NCI-H460 (cell line): ENCODE results near the gene COPS2. TPM values are rescaled to one million over a fixed set of nuclear protein-coding genes. Genes with fewer than 3 reads are reported as not detected.
"Not testable (repeated sequence)": the region's sequence is repeated elsewhere in the genome, so short reads cannot be mapped to it uniquely, and the experiment has no call there.

Experiments used
- DNase-seq: peaks from one replicate; pipeline ENCODE4 v3.0.0-alpha.2; 2016; ENCODE audit warnings: low read depth; ENCODE audit errors: extremely low read depth
- polyA plus RNA-seq: library from polyadenylated mRNA; depleted of rRNA; stranded (reverse); fragments of >200 nt; gene quantifications from 2 replicates; pipeline ENCODE4 v1.2.3, GENCODE V29; 2014; cell fraction: nucleus; rRNA removed
- total RNA-seq: library from RNA; depleted of rRNA; stranded (reverse); fragments of >200 nt; shearing (Covaris generic); gene quantifications from 2 replicates; pipeline ENCODE4 v1.2.3, GENCODE V29; 2014; rRNA removed

Gene COPS2
- total RNA-seq = 93.4 and 102 TPM in 2 replicates
- 33.1 and 51.6 TPM in 2 replicates for polyA plus RNA-seq

DNA sequence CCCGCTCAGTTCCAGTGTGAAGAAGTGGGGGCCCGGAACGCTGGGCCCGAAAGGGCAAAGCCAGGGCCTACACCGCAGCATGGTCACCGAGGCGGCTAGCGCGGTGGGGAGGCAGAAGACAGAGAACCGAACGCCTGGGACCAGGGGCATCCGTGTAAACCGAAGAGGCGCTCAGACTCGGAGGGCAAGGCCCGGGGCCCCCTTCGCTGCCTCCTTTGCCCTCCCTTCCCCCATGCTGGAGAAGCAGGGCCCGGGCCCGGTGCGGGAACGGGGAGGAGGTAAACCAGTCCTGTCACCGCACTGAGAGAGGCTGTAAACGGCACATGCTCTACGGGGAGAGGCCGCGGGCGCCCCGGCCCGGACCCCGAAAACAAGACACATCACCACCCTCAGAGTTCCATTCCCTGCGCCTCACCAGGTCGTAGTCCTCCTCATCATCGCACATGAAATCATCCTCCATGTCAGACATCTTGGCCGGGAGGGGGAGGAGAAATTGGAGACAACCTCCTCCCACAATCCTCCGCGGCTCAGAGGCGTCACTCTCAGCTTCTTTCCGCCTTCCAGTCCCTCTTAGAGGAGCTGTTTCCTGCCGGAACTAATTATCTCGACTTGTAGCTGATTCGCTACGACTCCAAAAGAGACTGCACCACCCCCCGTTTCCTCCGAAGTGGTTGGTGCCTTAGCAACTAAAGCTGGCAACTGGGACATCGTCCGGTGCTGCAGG, at the start of gene COPS2:
Gene COPS2, minus strand, starts transcription at position 490 of the 724 bp plus-strand sequence. Its CDS starts 21 bp downstream, at position 469.
- DNase-seq = peak; percentile 97

DNA sequence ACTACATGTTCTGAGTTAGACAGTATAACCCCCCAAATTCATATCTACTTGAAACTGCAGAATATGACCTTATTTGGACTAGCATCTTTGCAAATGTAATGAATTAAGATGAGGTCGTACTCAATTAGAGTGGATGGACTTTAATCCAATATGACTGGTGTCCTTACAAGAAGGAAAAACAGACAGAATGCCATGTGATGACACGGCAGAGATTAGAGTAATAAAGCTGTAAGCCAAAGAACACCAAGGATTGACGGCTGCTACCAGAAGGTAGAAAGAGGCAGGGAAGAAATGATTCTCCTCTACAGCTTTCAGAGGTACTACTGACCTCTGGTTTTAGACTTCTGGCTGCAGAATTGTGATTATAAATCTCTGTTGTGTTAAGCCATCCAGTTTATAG, 44.9 kb upstream of the COPS2 start:
- no peak for DNase-seq

DNA sequence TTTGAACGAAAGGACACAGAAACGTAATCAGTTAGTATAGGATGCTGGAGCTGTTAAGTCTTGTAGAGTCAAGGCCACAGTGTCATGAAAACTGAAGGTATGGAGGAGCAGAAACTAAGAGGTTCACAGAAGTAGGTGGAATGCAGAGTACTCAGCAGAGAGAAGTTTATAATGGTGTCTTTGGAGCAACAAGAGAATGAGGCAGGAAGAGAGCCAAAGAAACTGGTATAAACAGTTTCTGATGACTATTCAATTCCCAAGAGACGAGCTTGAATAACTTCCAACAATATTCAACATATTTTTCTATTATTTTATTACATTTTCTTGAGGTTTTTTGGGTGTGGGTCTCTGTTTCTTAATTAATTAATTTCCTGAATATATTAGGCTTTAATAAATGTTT, 44.3 kb upstream of the COPS2 start:
- no peak for DNase-seq

DNA sequence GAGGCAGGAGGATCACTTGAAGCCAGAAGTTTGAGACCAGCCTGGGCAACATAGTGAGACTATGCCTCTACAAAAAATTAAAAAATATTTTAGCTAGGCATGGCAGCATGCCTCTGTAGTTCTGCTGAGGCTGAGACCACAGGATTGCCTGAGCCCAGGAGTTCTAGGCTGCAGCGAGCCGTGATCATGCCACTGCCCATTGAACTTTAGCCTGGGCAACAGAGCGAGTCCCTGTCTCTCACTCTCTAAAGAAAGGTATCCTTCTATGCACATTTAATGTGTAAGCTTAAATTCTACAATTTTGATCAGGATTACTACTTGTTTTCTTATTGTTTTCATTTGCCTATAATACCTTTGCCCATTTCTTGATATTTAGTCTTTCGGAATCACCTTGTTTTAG, 41.5 kb upstream of the COPS2 start:
- no peak for DNase-seq

DNA sequence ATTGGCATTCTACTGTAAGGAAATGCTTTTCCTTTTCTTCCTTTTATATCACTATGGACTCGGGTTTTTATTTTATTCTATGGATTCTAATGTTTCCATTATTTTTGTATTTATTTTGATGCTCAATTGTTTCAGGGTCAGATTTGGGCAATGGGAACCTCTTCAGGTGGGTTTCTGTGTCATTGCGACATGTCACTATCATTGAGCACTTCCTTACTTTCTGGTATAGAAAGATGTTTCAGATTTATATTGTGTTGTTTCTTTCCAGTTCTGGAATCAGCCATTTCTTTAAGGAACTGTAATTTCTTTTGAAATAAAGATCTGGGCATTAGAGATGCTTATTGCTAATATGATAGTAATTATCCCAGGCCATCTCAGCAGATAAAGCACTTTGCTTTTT, 36.5 kb upstream of the COPS2 start:
- DNase-seq = no peak

DNA sequence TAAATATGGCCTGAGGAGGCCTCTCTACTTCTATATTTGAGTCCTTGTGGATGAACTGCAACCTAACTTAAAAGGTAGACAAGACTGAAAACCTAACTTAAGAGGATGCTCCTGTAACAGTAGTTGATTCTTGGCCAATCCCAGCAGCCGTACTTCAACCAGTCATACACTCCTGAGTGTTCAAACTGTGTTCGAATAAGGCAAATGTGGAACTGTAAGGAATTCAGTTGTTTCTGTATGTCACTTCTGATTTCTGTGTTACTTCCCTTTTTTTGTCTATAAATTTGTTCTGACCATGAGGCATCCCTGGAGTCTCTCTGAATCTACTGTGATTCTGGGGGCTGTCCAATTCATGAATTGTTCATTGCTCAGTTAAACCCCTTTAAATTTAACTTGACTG, 35.2 kb upstream of the COPS2 start:
- DNase-seq = no peak

DNA sequence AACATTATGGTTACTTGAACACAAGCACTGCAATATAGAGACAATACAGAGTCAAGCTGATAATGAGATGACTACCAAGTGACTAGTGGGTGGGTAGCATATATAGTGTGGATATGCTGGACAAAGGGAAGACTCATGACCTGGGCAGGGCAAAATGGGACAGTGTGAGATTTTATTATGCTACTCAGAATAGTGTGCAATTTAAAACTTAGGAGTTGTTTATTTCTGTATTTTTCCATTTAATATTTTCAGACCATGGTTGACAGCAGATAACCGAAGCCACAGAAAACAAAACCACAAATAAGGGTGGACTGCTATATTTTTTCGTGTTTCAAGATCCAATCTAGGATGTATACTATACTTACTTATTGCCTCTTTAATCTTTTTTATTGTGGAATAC, 34.2 kb upstream of the COPS2 start:
- DNase-seq = no peak

DNA sequence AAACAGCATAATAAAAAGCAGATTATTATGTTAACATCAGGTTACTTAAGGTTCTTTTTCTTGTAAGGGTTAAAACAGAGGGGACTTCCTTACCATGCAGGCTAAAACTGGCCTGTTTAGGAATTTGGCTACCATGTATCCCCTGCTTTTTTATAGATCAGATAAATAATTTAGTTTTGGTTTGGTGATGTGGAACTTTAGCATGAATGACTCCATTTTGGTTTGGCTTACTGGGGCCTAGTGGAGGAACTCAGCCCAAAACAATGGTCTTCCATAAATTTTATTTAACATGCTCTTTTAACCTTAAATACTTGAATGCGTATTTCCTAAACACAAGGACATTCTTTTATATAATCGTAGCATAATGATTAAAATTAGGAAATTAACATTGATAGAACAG, 33.5 kb upstream of the COPS2 start:
- DNase-seq = no peak

DNA sequence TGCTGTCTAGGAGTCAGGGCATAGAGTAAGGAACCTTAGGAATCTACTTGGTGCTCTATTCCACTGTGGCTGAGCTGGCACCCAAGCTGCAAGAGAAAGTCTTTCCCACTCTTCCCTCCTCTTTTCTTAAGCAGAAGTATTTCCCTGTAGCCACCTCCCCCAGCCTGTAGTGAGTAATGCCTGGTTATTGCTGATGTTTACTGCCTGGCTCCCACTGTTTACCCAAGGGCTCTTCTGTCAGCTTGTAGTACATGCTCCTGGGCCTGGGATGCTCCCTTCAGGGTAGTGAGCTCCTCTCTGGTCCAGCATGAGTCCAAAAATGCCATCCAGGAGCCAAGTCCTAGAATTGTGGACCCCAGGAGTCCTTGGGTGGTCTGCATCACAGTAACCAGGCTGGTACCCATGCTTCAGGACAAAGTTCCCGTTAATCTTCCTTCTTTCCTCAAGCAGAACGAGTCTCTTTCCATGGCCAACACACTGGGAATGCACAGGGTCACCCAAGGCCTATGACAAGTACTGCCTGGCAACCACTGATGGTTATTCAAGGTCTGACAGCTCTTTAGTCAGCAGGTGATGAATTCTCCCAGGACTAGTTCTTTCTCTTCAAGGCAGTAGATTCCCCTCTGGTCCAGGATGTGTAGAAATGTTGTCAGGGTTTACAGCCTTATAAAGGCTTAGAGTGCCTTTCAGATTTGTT, 32.3 kb upstream of the COPS2 start:
- DNase-seq = no peak

DNA sequence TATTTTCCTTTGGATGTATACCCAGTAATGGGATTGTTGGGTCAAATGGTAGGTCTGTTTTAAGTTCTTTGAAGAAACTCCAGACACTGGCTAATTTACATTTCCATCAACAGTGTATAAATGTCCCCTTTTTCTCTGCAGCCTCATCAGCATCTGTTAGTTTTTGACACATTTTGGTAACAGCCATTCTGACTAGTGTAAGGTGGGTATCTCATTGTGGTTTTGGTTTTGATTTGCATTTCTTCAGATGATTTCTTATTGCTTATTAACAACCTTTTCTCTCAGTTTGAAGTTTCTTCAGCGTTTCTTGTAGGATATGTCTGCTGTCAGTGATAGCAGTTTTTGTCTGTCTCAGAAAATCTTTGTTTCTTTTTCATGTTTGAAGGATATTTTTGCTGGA, 30.1 kb upstream of the COPS2 start:
- DNase-seq = no peak

DNA sequence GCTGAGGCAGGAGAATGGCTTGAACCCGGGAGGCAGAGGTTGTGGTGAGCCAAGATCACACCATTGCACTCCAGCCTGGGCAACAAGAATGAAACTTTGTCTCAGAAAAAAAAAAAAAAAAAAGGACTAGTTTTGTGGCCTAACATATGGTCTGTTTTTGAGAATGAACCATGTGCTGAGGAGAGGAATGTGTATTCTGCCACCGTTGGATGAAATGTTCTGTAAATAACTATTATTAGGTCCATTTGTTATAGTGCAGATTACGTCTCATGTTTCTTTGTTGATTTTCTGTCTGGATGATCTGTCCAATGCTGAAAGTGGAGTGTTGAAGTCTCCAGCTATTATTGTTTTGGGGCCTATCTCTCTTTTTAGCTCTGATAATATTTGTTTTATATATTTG, 28.3 kb upstream of the COPS2 start:
- DNase-seq = not testable (repeated sequence)

DNA sequence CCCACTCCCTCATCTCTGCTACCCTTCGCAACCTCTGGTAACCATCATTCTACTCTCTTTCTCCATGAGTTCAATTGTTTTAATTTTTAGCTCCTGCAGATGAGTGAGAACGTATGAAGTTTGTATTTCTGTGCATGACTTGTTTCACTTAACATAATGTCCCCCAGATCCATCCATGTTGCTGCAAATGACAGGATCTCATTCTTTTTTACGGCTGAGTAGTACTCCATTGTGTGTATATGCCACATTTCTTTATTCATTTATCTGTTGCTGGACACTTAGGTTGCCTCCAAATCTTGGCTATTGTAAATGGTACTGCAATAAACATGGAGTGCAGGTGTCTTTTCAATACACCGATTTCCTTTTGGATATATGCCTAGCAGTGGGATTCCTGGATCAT, 26.7 kb upstream of the COPS2 start:
- no peak for DNase-seq

DNA sequence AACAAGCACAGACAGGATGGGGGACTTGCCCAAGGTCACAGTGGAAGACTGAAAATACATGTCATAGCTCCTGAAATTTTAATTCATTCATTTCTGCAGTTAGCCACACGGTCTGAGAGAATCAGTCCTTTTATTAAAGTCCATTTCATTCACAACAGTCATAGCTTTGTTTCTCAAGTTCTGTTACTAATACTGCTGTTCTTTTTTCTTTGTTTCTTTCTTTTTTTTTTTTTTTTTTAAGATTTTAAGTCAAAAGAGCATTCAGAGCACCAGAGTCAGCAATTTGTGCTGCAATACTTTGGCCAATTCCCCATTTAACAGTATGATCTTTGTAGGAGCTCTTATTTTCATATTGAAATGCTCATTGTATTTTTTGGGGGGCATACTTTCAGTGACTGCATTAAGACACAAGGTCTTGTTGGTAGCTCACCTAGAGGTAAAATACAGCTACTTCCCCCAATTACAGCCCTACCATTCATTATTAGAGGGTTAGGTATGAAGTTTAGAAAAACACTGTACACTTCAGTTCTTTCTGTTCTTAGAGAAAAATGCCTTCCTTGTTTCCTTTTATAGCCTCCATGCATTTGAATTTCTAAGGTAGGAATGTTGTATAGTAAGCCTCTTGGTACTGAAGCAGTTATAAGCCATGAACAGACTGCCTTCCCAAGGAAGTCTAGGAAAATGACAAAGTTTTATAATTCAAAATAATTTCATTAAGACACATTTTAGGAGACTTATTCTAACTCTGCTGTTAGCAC, 24.2 kb upstream of the COPS2 start:
- DNase-seq = no peak

DNA sequence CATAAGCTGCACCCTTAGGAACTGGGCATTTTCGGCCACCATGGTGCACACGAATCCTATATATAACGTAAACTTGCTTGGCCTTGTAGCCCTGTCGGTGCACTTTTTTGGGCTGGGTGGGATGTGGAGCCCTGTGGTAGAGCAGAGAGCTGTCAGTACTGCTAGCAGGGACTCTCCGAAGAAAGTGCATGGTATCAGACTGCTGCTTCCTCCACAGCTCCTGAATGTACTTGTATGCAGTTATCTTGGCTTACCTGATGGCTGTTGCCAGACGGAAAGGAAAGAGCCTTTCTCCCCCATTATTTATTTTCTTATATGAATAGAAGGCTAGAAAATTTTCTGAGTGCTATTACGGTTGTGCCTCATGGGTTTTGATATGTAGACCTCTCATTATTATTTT, 23.1 kb upstream of the COPS2 start:
- no peak for DNase-seq

DNA sequence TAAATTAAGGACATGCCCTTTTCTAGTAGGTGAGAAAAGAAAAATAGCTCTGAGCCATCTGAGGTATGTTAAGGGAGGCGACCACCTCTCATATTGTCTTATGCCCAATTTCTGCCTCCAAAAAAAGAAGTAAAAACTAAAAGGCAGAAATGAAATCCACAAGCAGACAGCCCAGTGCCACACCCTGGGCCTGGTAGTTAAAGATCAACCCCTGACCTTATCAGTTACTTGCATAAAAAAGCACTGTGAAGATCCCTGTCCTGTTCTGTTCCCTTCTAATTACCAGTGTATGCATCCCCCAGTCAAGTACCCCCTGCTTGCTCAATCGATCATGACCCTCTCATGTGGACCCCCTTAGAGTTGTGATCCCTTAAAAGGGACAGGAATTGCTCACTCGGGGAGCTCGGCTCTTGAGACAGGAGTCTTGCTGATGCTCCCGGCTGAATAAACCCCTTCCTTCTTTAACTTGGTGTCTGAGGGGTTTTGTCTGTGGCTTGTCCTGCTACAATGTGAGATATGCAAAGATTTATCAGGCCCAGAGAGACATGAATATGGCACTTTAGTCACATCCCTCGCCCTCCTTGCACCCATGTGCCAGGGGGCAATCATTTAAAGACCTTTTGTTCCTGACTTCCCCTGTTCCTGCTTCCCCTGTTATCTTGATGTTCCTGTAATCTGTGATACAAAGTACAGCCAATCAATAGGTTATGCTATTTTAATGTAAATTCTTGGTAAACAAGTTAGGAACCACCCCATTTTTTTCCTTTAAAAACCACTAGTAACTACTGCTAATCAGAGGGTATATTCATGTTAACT, 20.4 kb upstream of the COPS2 start:
- not testable (repeated sequence) for DNase-seq

DNA sequence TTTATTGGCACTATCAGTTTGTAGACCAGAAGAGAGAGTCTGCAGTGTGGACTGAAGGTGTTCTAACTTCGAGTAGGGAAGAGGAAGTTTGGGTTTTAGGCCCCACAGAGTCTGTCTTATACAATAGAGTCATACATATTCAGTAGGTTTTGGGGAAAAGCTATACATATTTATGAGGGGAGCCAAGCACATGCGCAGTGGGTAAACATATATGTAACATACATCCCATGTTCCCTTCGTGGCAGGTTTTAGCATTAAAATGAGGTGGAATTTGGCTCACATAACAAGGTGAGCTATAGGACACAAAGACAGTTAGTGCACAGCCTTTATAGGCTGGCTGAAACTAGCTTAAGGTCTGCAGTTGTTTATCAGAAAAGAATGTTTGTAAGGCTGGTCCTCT, 19.5 kb upstream of the COPS2 start:
- DNase-seq = no peak

DNA sequence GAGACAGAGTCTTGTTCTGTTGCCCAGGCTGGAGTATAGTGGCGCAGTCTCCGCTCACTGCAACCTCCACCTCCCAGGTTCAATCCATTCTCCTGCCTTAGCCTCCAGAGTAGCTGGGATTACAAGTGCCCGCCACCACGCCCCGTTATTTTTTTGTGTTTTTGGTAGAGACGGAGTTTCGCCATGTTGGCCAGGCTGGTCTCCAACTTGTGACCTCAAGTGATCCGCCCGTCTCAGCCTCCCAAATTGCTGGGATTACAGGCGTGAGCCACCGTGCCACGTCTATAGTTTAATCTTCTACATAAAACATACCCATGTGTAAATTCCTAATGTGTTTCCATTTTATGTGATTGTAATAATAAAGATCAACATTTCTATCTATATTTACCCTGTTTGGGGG, 16.4 kb upstream of the COPS2 start:
- DNase-seq = no peak

DNA sequence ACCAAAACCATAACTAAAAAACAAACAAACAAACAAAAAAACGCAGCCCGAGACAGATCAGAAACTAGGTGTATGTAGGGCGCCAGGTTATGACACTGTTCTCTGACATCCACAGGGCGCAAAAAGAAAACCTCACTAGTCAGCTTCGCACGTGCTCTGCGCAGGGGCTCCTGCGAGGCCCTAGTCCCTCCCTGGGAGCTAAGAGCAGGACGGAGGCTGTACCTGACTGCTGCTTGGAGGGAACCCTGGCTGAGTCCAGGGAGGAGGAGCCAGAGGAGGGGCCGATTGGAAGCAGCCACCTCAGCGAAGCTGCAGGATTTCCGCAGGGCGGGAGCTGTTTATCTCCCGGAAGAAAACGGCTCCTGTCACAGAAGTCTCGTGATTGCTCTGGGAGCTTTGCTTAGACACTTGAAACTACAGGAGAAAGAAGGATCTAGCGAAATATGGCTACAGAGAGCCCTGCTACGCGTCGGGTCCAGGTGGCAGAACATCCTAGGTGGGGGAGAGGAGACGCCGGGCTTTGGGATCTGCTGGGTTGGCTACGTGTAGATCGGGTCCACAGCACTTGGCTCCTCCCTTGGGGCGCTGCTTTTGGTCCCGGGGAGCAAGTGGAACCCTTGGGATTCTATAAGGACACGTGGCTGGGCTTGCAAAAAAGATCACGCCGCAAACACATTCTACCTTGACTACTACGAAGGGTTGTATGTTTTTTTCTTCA, 14.6 kb upstream of the COPS2 start, which contains the start of gene GALK2:
Gene GALK2, plus strand, starts transcription at position 368 of the 718 bp plus-strand sequence. Its CDS starts 76 bp downstream, at position 444.
- DNase-seq = peak; percentile 79

DNA sequence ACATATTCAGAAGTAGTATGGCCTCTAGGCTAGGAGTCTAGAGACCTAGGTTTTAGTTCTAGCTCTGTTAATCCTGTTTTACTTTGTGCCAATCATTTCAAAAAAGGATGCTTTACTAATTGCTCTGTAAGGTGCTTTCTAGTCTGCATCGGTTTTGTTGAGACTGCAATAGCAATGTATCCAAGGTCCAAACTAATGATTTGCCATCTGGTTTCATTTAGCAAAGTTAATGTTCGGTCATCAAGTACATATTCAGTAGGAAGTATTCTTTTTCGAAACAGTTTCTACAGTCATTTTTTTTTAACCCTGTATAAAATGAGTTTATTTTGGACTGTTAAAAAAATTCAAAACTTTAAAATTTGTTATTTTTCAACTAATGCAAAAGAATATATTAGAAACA, 12.6 kb upstream of the COPS2 start:
- no peak for DNase-seq

DNA sequence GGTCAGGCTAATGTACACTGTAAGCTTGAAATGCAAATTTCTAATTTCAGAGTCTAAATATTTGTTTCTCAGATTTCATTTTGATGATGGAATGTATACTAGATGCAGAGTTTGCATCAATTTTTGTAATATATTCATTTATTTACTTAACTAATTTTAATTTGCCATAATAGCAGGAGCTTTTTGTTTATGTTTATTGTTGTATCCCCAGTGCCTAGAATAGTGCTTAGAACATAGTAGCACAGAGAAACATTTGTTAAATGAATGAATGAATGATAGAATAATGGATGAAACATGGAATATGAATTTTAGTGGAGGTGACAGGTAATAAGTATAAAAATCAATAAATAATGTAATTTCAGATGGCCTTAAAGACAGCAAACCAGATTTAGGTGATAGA, 9.5 kb upstream of the COPS2 start:
- no peak for DNase-seq
